ENCODE results near the gene THSD7B. TPM values are rescaled to one million over a fixed set of nuclear protein-coding genes. Genes with fewer than 3 reads are reported as not detected.

Gene THSD7B
- total and polyA plus RNA-seq, 2 of the 8 experiments (the other 6 are each of a cell fraction or from before 2014, with no cell fraction given): 0.60 to 2.9 TPM

- Histone ChIP-seq H3K23me2 (ENCODE audit: low read depth, low read length) (no peaks in the 10 kb centered on the region), H3K4me2 (ENCODE audit: insufficient read depth in 1 of 2, low read depth in 2 of 2, low read length in 2 of 2) (no peak overlapping the region), H3K9ac (replicated peaks in 1 of 4; ENCODE audit: extremely low read depth in 1 of 4, low read depth in 3 of 4, low read length in 3 of 4) (no peak overlapping the region), H3K9me3 (ENCODE audit: insufficient read depth in 2 of 2, low read depth in 1 of 2, low read length in 1 of 2) (no peaks in the 10 kb centered on the region), H3K79me1 (ENCODE audit: low read depth, low read length) (no peaks in the 10 kb centered on the region), H3K23ac (ENCODE audit: insufficient read length) (no peak overlapping the region), H3K18ac (ENCODE audit: extremely low read depth, low read length) (no peak overlapping the region), H3K56ac (replicated peaks; ENCODE audit: insufficient read length, low read depth, low read length) (no peak overlapping the region), H3K14ac (ENCODE audit: insufficient read length) (no peak overlapping the region), H2AK5ac (ENCODE audit: low read depth, low read length) (no peak overlapping the region), H2BK15ac (ENCODE audit: low read length) (no peak overlapping the region), H2AFZ (ENCODE audit: low read length) (no peak overlapping the region), H3K36me3 (ENCODE audit: control insufficient read depth in 2 of 4, insufficient read depth in 4 of 4, low read length in 3 of 4) (no peaks in the 10 kb centered on the region), H3K27me3 (replicated peaks in 1 of 4; ENCODE audit: control insufficient read depth in 3 of 4, extremely low read depth in 1 of 4, insufficient read depth in 3 of 4, low read length in 3 of 4) (no peaks in the 10 kb centered on the region), H3K27ac (ENCODE audit: low read depth, low read length) (no peak overlapping the region), H4K20me1 (replicated peaks in 1 of 2; ENCODE audit: control insufficient read depth in 1 of 2, insufficient read depth in 2 of 2, low read length in 2 of 2) (no peaks in the 10 kb centered on the region), H2BK5ac (ENCODE audit: low read depth, low read length) (no peak overlapping the region), H3K4me3 (ENCODE audit: extremely low read depth in 1 of 4, insufficient read depth in 2 of 4, low read depth in 3 of 4, low read length in 4 of 4) (no peak overlapping the region), H2BK120ac (replicated peaks; ENCODE audit: low read depth, low read length) (no peak overlapping the region), H2BK20ac (ENCODE audit: low read length) (no peak overlapping the region), H4K91ac (replicated peaks; ENCODE audit: insufficient read length, low read length) (no peak overlapping the region), H4K8ac (ENCODE audit: extremely low read depth, insufficient read depth, low read length) (no peak overlapping the region), H2BK12ac (ENCODE audit: low read depth, low read length) (no peak overlapping the region), H4K5ac (ENCODE audit: insufficient read length, low read depth, low read length) (no peak overlapping the region), H3K4ac (replicated peaks; ENCODE audit: insufficient read length, low read depth, low read length) (no peak overlapping the region), H3K79me2 (ENCODE audit: control insufficient read depth in 1 of 2, insufficient read depth in 2 of 2, low read length in 2 of 2) (no peaks in the 10 kb centered on the region), H3K4me1 (replicated peaks in 1 of 4; ENCODE audit: control insufficient read depth in 3 of 4, insufficient read depth in 4 of 4, low read length in 3 of 4) (0 out of 7 replicates have a peak, but pooled peaks cover 0 to 3% (median 0%) of the 10 kb centered on the region in 4 experiments)
- ChIA-PET POLR2A (ENCODE audit: partially characterized antibody) (no interaction called here), CTCF (ENCODE audit: partially characterized antibody) (interaction anchor here (1.2 kb wide), 1 partner anchor 18 kb away, joined by 3 read pairs; no protein-coding TSS in a partner anchor)
- no peak for TF ChIP-seq SP1 (IDR thresholded peaks at IDR 0.05; ENCODE audit: low read depth, low read length)
- FAIRE-seq (no peak), DNase-seq (ENCODE audit: low read depth in 1 of 2, low spot score in 2 of 2) (no peak)
- WGBS, 2 experiments (ENCODE audit: extremely low coverage in 1 of 2, insufficient coverage in 1 of 2, insufficient read length in 1 of 2, insufficient replicate concordance in 2 of 2, low coverage in 1 of 2, low lambda C conversion rate in 2 of 2, missing lambda C conversion rate in 1 of 2): 87% methylated on average over 4 of the region's 4 CpGs; no CpG with 5 or more reads in 1 of the 2 experiments
These were observed 391.0 kb downstream of the THSD7B start for GRCh38 chr2:137156221-137156844.
